ENCODE data around the gene MAGI2.
"Not testable (repeated sequence)": the region's sequence is repeated elsewhere in the genome, so short reads cannot be mapped to it uniquely, and the experiment has no call there.

MAGI2 gene

GRCh38 chr7:78605119-78605518 lies 848.3 kb downstream of the MAGI2 start:
- no peak for FAIRE-seq

- FAIRE-seq: no peak
These were observed 851.7 kb downstream of the MAGI2 start for GRCh38 chr7:78601728-78602127.

- FAIRE-seq: no peak
These were observed 859.3 kb downstream of the MAGI2 start for GRCh38 chr7:78594156-78594555.

- FAIRE-seq: no peak
These were observed 865.1 kb downstream of the MAGI2 start for GRCh38 chr7:78588393-78588792.

GRCh38 chr7:78587443-78588044 lies 865.9 kb downstream of the MAGI2 start:
- no peak for FAIRE-seq

GRCh38 chr7:78585980-78586379 lies 867.5 kb downstream of the MAGI2 start:
- FAIRE-seq: no peak

GRCh38 chr7:78578686-78579085 lies 874.8 kb downstream of the MAGI2 start:
- no peak for FAIRE-seq

- FAIRE-seq: not testable (repeated sequence)
These were observed 876.1 kb downstream of the MAGI2 start for GRCh38 chr7:78577174-78577952.

- FAIRE-seq: no peak
These were observed 877.2 kb downstream of the MAGI2 start for GRCh38 chr7:78576236-78576635.

GRCh38 chr7:78571292-78571691 lies 882.2 kb downstream of the MAGI2 start:
- FAIRE-seq: no peak

- no peak for FAIRE-seq
These were observed 884.8 kb downstream of the MAGI2 start for GRCh38 chr7:78568690-78569089.

- no peak for FAIRE-seq
These were observed 885.6 kb downstream of the MAGI2 start for GRCh38 chr7:78567836-78568235.

- no peak for FAIRE-seq
These were observed 887.7 kb downstream of the MAGI2 start for GRCh38 chr7:78565784-78566183.

- FAIRE-seq: no peak
These were observed 890.3 kb downstream of the MAGI2 start for GRCh38 chr7:78563191-78563590.

- no peak for FAIRE-seq
These were observed 891.3 kb downstream of the MAGI2 start for GRCh38 chr7:78562191-78562590.

- FAIRE-seq: no peak
These were observed 894.9 kb downstream of the MAGI2 start for GRCh38 chr7:78558566-78558965.

- FAIRE-seq: no peak
These were observed 909.5 kb downstream of the MAGI2 start for GRCh38 chr7:78543976-78544375.

GRCh38 chr7:78542981-78543380 lies 910.5 kb downstream of the MAGI2 start:
- FAIRE-seq: no peak

- FAIRE-seq: no peak
These were observed 910.9 kb downstream of the MAGI2 start for GRCh38 chr7:78542541-78542940.

- no peak for FAIRE-seq
These were observed 913.6 kb downstream of the MAGI2 start for GRCh38 chr7:78539825-78540224.

GRCh38 chr7:78535655-78536054 lies 917.8 kb downstream of the MAGI2 start:
- FAIRE-seq: no peak

- no peak for FAIRE-seq
These were observed 923.1 kb downstream of the MAGI2 start for GRCh38 chr7:78530351-78530750.

- no peak for FAIRE-seq
These were observed 924.1 kb downstream of the MAGI2 start for GRCh38 chr7:78529392-78529791.

GRCh38 chr7:78528964-78529363 lies 924.5 kb downstream of the MAGI2 start:
- FAIRE-seq: no peak

GRCh38 chr7:78523930-78524329 lies 929.5 kb downstream of the MAGI2 start:
- no peak for FAIRE-seq
